Measurements from ENCODE around the gene TIMM9.
"Not testable (repeated sequence)": the region's sequence is repeated elsewhere in the genome, so short reads cannot be mapped to it uniquely, and the experiment has no call there.

The TIMM9 gene

DNA sequence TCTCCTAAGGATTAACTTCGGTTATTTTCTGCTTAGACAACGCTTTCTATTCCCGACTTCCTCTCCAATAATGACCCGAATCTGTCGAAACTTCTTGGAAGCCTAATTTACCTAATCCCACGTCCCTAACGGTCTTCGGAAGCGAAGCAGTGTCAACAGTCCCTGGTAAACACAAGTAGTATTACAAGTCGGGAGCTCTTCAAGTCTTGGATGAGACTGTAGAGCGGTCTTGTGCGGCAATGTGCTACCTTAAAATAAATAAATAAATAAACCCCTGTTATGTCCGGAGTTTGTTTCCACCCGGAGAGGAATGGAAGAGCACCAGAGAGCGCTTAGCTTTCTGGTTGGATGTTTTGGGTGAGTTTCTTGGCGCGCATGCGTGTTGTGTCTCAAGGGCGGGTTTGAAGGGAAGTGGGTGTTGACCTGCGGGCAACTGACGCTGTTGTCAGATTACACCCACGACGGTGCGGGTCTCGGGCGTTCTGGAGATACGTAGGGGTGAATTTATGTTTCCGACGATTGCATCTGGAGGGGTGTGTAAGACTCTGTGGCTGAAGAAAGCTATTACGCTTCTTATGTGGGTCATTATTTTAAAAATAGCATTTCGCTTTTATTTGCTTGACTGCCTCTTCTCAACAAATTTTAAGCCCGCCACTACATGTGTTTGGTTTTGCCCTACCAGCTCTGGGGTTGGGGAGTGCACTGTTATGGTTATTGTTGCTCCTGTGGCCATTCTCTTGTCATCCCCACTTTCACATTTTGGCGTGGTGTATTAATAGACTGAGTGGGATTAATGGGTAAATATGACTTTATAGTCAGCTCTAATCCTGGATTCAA, at the start of gene TIMM9, which contains the start of gene KIAA0586:
TSS of gene TIMM9 (minus strand) at position 251 of the 837 bp plus-strand sequence. CDS start 15,586 bp downstream, outside the sequence.
TSS of gene KIAA0586 (plus strand) at position 439 of the 837 bp plus-strand sequence. CDS start 546 bp downstream, outside the sequence.
- peak; percentile 98 for DNase-seq

GRCh38 chr14:58476320-58476719, 49.0 kb upstream of the TIMM9 start:
- no peak for DNase-seq

DNA sequence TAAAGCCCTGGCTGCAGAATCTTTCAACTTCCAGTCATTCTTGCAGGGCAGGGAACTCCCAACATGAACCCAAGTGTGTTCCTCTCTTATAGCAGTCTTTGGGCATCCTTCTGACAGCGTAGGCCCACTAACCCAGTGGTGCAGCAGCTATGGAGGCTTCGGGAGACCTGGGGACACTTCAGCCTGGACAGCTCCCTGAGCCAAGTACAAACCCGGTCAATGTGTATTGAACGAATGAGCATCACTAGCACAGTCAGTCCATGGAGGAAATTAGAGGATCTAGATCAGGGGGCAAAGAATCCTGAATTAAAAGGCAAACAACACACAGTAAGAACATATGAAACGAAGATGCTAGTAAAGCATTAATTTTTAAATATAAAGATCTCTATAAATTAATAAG, 42.0 kb upstream of the TIMM9 start:
- no peak for DNase-seq

DNA sequence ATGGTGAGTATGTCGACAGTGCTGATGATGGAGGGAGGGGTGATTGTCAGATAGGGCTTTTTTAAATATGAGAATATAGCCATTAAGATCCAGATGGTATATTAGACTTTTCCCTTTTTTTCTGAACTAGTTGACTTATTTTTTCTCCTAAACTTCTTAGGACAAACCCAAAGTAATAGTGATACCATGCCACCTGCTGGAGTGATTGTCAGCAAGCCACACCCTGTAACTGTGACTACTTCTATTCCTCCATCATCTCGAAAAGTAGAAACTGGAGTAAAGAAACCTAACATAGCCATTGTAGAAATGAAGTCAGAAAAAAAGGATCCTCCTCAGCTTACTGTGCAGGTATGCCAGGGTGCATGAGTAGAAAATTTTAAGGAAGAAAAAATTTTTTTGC, 40.2 kb upstream of the TIMM9 start:
- no peak for DNase-seq

GRCh38 chr14:58466459-58466858, 39.1 kb upstream of the TIMM9 start:
- no peak for DNase-seq

DNA sequence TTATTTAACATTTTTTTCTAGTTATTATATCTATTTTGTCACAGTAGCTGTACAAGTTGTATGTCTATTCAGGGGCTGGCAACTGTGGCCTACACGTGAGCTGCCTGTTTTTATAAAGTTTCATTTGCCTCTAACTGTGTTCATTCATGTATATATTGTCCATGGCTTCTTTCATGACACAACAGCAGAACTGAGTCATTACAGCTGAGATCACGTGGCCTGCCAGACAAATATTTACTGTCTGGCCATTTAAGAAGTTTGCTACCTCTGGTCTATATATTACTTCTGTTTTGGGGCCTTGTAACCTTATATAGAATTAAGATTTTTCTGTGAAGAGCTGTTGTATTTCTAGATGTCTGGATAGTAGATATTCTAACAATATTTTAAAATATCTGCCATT, 38.1 kb upstream of the TIMM9 start:
- DNase-seq = no peak

- DNase-seq = no peak
Observed at GRCh38 chr14:58464652-58465051, 37.3 kb upstream of the TIMM9 start.

- DNase-seq = no peak
Observed at GRCh38 chr14:58463147-58463546, 35.8 kb upstream of the TIMM9 start.

GRCh38 chr14:58460772-58461171, 33.4 kb upstream of the TIMM9 start:
- no peak for DNase-seq

DNA sequence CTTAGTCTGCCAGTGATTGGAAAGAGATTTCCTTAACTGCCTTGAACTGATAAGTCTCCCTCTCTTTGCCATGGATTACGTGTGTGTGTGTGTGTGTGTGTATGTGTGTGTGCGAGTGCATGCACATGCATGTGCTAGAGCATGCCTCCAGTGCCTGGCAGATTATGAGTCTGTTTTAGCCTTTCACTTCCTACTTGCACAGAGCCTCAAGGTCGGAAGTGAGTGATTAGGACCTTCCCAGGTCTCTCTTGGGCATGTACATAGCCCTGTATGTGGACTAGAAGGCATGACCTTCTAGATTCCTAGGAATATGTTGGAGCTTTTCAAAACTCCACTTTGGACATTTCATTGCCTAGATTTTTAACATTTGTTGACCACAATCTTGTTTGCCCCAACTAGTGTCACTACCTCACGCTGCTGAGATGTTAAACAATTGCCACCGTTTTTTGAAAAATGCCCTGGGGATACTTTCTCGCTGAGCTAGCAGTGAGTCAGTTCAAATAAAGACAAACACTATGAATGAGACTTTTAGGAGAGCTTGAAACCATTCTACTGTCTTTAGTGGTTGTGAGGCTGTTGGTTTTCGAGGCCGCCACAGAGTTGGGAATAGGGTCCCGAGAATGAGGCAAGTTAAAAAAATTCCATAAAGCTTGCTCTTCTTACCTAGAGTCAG, 28.4 kb upstream of the TIMM9 start:
- DNase-seq = no peak

- no peak for DNase-seq
Observed at GRCh38 chr14:58444627-58445026, 17.3 kb upstream of the TIMM9 start.

GRCh38 chr14:58439476-58439875, 12.1 kb upstream of the TIMM9 start:
- no peak for DNase-seq

DNA sequence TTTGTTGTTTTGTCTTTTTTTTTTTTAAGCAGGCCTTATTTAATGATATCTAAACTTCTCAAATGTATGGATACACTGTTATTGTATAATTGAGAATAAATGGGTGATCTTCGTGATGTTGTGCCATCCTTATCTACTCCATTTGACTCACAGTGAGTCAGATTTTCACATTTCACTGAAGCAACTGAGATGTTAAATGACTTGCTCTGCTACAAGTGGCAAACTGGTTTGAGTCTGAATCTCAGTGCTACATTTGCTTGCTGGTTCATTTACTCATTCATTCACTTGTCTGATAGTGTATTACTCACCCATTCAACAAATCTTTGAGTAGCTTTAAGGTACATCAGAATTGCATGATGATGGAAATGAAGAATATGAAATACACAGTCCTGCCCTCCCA, 2.8 kb upstream of the TIMM9 start:
- DNase-seq = peak; percentile 13

DNA sequence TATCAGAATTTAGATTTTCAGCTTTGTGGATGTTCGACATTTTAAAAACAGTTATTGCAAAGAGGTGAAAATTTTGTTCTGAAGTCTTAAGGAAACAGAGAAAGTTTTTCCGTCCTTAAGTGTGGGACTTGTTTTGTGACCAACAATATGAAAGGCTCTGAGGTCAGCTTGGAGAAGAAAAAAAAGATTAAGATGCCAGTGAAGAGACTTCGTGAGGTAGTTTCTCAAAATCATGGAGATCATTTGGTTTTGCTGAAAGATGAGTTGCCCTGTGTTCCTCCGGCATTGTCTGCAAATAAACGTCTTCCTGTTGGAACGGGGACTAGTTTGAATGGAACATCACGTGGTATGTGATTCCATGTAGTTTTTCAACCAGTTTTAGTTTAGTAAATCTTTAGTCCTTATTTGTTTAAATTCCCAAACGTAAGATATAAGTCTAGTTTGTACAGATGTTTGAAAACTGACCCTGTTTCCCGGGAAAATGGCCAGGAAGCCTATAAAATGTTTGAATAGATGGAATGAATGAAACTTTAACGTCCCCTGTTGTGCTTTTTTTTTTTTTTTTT, 870 bp upstream of the TIMM9 start:
- no peak for DNase-seq

GRCh38 chr14:58426670-58427280, 556 bp downstream of the TIMM9 start:
- peak; percentile 47 for DNase-seq

GRCh38 chr14:58416934-58417333, 10.4 kb downstream of the TIMM9 start:
- DNase-seq = not testable (repeated sequence)

- DNase-seq = no peak
Observed at GRCh38 chr14:58415636-58416547, 11.4 kb downstream of the TIMM9 start.

- no peak for DNase-seq
Observed at GRCh38 chr14:58414845-58415244, 12.5 kb downstream of the TIMM9 start.

- DNase-seq = no peak
Observed at GRCh38 chr14:58408681-58409215, 18.6 kb downstream of the TIMM9 start.

- no peak for DNase-seq
Observed at GRCh38 chr14:58401587-58401986, 25.7 kb downstream of the TIMM9 start.

DNA sequence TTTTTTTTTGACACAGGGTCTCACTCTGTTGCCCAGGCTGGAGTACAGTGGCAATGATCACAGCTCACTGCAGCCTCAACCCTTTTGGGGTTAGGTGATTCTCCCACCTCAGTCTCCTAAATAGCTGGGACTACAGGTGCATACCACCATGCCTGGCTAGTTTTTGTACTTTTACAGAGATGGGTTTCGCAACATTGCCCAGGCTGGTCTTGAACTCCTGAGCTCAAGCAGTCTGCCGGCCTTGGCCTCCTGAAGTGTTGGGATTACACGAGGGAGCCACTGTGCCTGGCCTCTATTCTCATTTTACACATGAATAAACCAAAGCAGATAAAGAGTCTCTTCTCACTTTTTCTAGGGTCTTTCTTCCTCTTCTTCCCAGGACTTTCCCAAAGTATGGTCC, 28.4 kb downstream of the TIMM9 start:
- DNase-seq = no peak

- DNase-seq = no peak
Observed at GRCh38 chr14:58398495-58398894, 28.8 kb downstream of the TIMM9 start.
